Diencephalon (tissue), 1 donor: ENCODE measurements around the gene PRAC1. TPM values are rescaled to one million over a fixed set of nuclear protein-coding genes. Genes with fewer than 3 reads are reported as not detected.

Experiments used
- small RNA-seq: library from RNA; depleted of rRNA; stranded (forward); fragments of <200 nt; gene quantifications from one replicate; pipeline ENCODE3, GENCODE V24; 2014
- total RNA-seq: library from RNA; depleted of rRNA; stranded (reverse); fragments of >200 nt; gene quantifications from one replicate; pipeline ENCODE4 v1.2.3, GENCODE V29; 2014

PRAC1 gene
- not detected for total RNA-seq

GRCh38 chr17:48722201-48722907, at the start of gene PRAC1:
Gene PRAC1 (minus strand): TSS chr17:48722518. CDS start chr17:48722392, 126 bp downstream.

GRCh38 chr17:48728232-48729231, 6.2 kb upstream of the PRAC1 start, which contains the start of gene HOXB13:
Gene HOXB13 (minus strand): TSS chr17:48728750. CDS start chr17:48728593, 157 bp downstream.

GRCh38 chr17:48722915-48723422, 651 bp upstream of the PRAC1 start, which contains the start of gene PRAC2:
Gene PRAC2 (plus strand): TSS chr17:48723185. CDS start chr17:48724411, 1,226 bp downstream.

Small RNA genes lying within 50 kb of the gene (small RNA-seq; reads per million reads assigned to genes)
- gene AC091179.2 (not detected), gene COX6B1P2 (not detected), gene MIR3185 (not detected), gene RF02132 (not detected), gene RF02133 (not detected), gene RN7SL125P (not detected)

Other genes with a start within 250 kb of the PRAC1 start
- not detected for gene HOXB1, start 191.5 kb downstream of the PRAC1 start, total RNA-seq
- gene HOXB2, start 177.4 kb downstream of the PRAC1 start, total RNA-seq = not detected
- gene HOXB4, start 144.2 kb downstream of the PRAC1 start, total RNA-seq = not detected
- not detected for gene HOXB3, start 132.3 kb downstream of the PRAC1 start, total RNA-seq
- gene HOXB5, start 128.7 kb downstream of the PRAC1 start, total RNA-seq = not detected
- gene HOXB6, start 117.5 kb downstream of the PRAC1 start, total RNA-seq = not detected
- not detected for gene HOXB7, start 111.5 kb downstream of the PRAC1 start, total RNA-seq
- not detected for gene HOXB8, start 107.2 kb downstream of the PRAC1 start, total RNA-seq
- gene HOXB9, start 96.2 kb downstream of the PRAC1 start, total RNA-seq = not detected
- not detected for gene PRAC2, start 667 bp upstream of the PRAC1 start, total RNA-seq
- not detected for gene HOXB13, start 6.2 kb upstream of the PRAC1 start, total RNA-seq
- gene TTLL6, start 94.7 kb upstream of the PRAC1 start, total RNA-seq = 0.46 TPM
- 21.7 TPM for gene CALCOCO2, start 108.5 kb upstream of the PRAC1 start, total RNA-seq
- 73.1 TPM for gene ATP5MC1, start 170.3 kb upstream of the PRAC1 start, total RNA-seq
- gene UBE2Z, start 185.9 kb upstream of the PRAC1 start, total RNA-seq = 66.7 TPM
- 43.8 TPM for gene SNF8, start 222.3 kb upstream of the PRAC1 start, total RNA-seq
- not detected for gene GIP, start 246.1 kb upstream of the PRAC1 start, total RNA-seq